ENCODE results near the gene TCF4. TPM values are rescaled to one million over a fixed set of nuclear protein-coding genes. Genes with fewer than 3 reads are reported as not detected.
A peak's percentile ranks its signal among the peaks of the same experiment; 100 is the strongest.
"Not testable (repeated sequence)": the region's sequence is repeated elsewhere in the genome, so short reads cannot be mapped to it uniquely, and the experiment has no call there.

The TCF4 gene
- total RNA-seq, 1 donor from 2014 or later, result 48.1 TPM

- DNase-seq (ENCODE audit: low read depth), result peak; percentile 17
Observed at GRCh38 chr18:55477860-55478581, 110.0 kb downstream of the TCF4 start.

- DNase-seq (ENCODE audit: low read depth), result peak; percentile 46
Observed at GRCh38 chr18:55477499-55477859, 110.5 kb downstream of the TCF4 start.

- DNase-seq (ENCODE audit: low read depth), result no peak
Observed at GRCh38 chr18:55475916-55476315, 112.1 kb downstream of the TCF4 start.

GRCh38 chr18:55475467-55475866 lies 112.5 kb downstream of the TCF4 start:
- no peak for DNase-seq (ENCODE audit: low read depth)

DNA sequence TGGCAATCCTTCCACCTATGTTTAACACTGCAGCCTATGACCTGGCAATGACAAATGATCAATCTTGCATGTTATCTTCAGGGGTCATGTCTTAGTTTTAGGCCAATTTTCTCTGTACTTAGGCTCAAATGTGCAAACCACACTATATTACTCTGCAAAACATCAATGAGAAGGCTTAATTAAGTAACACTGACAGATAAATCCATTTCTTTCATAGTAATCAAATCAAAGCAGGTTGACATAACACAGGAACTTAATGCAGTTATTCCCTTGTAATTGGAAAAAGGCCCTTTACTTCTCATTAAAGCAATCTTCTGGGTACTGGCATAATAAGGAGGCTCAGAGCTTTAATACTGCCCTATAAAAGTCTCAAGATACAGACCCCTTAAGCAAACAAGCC lies 114.4 kb downstream of the TCF4 start:
- DNase-seq (ENCODE audit: low read depth), result no peak

DNA sequence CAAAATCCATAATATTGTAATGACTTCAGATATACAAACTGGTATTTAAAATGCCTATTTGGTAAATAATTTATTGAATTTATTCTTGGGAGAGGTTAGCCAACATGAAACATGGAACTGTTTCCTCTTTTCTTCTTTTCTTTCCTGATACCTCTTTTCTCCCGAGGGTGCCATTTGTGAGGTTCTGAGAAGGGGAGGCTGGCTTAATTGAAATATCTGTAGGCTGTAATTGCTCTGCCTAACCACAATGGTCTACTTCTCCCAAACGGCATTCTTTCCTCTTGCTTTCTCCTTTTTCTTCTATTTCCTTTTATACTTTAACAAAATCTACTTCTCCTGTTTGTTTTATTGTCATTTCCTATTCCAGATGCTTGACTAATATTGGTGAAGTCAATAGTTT lies 114.9 kb downstream of the TCF4 start:
- no peak for DNase-seq (ENCODE audit: low read depth)

DNA sequence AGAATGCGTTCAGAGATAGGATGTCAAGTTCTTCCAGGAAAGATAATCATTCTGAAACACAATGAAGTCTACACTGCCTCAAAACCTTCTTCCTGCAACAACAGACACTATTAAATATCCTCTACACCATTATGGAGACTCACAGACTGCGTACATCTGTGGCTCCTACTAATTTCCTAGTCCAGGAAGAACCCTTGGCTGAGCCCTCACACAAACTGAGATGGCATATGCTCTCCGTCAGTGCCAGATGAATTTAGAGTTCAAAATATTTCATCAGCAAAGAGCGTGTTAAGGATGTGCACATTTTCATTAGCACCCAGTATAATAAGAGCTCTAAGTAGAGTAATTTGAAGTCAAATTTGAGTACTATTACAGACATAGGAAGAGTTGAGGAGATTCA lies 117.2 kb downstream of the TCF4 start:
- DNase-seq (ENCODE audit: low read depth), result no peak

DNA sequence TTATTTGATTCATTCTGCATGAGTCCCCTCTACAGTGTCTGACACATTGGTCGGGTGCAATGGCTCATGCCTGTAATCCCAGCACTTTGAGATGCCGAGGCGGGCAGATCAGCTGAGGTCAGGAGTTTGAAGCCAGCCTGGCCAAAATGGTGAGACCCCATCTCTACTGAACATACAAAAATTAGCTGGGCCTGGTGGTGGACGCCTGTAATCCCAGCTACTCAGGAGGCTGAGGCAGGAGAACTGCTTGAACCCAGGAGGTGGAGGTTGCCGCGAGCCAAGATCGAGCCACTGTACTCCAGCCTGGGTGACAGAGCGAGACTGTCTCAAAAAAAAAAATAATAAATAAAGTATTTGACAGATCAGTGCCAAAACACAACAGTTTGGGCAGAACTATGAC lies 118.9 kb downstream of the TCF4 start:
- not testable (repeated sequence) for DNase-seq (ENCODE audit: low read depth)

DNA sequence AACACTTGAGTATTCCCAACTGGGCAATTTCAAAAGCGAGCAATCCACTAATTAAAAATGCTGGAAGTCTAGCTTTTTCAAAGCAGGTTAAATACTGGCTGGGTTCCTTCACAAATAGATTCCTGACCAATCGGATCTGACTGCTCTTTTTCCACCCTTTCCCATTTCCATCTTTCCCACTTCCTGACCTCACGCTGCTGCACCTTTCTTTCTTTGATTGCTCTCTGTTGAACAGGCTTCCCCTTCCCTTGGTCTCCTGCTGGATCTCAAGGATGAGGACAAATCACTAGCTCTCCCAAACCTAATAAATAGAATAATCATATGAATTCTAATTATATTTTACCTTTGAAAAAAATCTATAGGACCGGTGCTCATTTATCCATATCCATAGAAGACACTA lies 121.2 kb downstream of the TCF4 start:
- DNase-seq (ENCODE audit: low read depth), result no peak

DNA sequence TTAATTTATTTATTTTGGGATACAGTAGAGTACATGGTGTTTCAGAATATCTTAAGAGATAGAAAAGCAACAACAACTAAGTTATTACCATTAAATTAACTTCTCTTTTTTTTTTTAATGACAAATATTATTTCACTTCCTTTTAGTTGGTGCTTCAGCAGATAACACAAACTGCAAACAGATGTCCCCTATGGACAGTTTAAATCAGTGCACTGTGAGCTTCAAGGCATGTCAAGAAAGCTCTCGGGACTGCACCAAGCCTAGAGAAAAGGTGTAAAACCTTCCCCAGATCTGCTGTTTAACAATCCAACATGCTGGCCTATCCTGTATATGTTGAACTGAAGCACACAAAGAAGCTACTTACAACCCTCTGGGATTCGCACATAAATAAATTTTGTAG lies 122.7 kb downstream of the TCF4 start:
- no peak for DNase-seq (ENCODE audit: low read depth)

DNA sequence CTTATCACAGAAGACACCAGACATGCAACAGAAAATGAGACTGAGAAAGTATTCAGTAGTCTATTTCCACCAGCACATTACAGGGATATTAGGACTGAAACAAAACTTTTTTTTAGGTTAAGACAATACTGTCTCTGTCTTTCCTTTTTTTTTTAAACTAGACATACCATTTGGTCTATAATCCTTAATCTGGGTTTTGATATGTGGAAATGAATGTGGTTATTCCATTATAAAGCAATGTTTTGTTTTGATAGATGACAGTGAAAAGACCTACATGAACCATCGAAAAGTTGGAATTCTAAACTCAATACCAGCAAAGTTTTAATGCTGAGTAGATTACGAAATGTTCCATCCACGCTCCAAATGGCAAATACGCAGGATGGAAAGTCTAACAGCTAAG lies 123.4 kb downstream of the TCF4 start:
- no peak for DNase-seq (ENCODE audit: low read depth)

GRCh38 chr18:55462652-55463051 lies 125.3 kb downstream of the TCF4 start:
- DNase-seq (ENCODE audit: low read depth), result peak; percentile 86

GRCh38 chr18:55461848-55462247 lies 126.1 kb downstream of the TCF4 start:
- DNase-seq (ENCODE audit: low read depth), result no peak

DNA sequence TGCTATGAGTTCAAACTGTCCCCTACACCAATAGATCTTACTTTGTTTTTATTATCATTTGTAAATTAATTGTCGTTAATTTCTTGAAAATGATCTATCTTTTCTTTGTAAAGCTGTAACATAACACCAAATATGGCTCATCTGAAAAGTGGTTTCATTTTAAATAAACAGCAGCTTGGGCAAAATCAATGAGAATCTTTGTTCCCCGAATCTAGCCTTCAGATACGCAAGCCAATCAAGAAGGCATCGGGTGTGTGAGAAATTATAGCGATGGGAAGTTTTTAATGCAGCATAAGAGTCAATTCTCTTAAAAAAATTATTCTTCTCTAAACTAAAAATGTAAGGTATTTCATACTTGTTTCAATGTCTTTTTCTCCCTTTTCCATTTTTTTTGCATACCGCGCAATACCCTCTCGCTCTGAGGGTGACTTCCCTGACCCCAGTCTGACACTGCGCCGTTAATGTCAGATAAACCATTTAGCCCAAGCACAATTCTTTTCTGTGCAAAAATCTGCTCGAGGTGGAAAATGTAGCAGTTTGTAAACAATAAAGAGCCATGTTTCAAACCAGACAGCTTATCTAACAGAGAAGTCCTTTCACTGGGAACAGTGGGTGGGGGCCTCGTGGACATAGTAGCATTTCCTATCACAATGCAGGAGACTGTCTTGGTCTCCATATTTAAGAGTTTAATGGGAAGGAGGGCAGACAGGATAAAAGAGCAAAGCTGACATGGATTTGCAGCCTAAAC lies 129.4 kb downstream of the TCF4 start:
- no peak for DNase-seq (ENCODE audit: low read depth)

DNA sequence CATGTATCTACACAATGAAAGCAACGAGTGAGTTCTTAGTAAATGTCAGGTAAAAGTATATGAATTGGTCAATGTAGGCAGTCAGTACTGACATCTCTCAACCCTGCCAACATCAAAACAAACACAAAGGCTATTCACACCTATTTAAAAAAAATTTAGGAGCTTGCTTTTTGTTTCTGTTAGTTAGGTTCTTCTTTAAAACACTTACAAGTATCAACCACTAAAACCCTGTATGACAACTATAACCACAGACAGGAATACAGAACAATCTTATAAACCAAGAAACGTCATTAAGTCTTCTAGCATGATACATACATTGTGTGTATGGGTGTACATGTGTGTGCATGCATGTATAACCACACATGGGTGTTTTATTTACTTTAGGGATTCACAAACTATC lies 131.0 kb downstream of the TCF4 start:
- DNase-seq (ENCODE audit: low read depth), result no peak

DNA sequence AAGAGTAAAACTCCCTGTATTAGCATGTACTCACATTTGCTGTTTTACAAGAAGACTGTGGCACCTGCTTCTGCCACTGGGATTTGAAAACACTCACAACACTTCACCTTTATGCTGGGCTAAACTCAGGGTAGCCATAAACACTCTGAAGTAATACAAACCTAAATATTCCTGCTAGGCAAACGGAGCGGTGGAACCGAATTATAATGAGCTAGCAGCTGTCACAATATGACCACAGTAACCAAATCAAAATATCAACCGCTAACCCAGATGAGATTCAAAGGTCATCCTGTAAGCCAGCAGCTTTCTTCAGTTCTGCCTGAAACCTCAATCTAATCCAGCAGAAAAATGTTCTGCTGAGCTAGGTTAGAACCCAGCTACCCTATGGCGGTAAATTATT lies 132.1 kb downstream of the TCF4 start:
- DNase-seq (ENCODE audit: low read depth), result peak; percentile 90

- no peak for DNase-seq (ENCODE audit: low read depth)
Observed at GRCh38 chr18:55453186-55453585, 134.8 kb downstream of the TCF4 start.

DNA sequence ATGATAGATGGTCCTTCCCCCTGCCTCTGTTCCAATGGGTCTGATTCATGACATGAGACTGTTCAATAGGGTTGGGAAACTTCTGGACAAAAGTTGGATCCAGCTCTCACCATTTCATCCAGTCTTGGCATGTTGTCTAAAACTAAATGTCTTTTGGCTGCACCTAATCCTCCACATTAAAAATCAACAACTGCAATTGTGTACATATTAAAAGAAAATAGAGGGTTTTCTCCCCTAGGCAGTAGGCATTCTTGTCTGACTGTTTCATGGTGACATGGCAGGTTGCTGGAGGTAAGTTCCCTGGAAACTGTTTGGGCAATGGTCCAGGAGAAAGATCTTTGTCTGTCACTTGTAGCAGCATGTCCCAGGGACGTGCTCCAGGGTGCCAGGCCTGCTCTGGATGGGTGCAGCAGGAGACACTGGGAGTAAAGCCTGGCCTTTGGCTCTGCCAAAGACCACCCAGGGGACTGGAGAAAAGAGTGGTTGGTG lies 135.8 kb downstream of the TCF4 start:
- DNase-seq (ENCODE audit: low read depth), result no peak

- DNase-seq (ENCODE audit: low read depth), result no peak
Observed at GRCh38 chr18:55449412-55450140, 138.4 kb downstream of the TCF4 start.

DNA sequence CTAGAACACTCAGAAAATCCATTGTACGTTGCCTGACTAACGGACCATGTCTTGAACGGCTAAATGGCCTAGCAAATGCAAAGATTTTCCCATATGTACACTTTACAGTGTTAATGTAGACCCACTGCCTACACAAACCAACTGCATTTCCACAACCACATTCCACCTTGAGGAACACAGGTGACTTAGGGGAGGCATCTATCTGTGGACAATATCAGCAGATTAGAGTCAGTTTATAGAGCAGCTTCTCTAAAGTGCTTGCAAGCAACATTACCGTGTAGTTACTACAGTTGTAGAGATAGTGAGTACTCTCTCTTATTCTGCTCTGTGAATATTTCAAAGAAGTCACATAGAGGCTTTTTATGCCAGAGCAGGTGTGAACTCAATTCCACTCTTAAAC lies 139.6 kb downstream of the TCF4 start:
- DNase-seq (ENCODE audit: low read depth), result no peak

- DNase-seq (ENCODE audit: low read depth), result no peak
Observed at GRCh38 chr18:55447672-55448018, 140.3 kb downstream of the TCF4 start.

DNA sequence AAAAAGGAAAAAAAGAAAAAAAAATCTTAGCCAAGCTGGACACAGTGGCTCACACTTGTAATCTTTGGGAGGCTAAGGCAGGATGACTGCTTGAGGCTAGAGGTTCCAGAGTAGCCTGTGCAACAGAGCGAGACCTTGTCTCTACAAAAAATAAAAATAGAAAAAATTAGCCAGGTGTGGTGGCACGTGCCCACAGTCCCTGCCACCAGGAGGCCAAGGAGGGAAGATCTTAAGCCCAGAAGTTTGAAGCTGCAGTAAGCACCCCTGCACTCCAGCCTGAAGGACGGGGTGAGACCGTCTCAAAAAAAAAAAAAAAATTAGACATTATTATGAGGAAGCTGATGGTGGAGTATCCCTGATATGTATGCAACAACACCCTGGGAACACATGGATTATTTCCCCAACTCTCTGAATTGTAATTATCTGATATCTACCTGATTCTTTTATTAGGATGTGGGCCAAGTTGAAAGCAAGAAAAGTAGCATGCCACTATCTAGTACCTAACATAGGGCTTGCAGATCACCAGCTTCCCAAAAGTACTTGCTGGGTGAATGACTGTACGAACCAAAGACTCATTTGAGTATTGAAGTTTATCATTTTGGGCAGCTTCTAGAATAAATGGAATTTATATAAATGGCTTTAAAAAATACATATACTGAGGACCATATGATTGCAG lies 140.9 kb downstream of the TCF4 start:
- no peak for DNase-seq (ENCODE audit: low read depth)
